HepG2 (cell line): ENCODE data around the gene AGTPBP1. TPM values are rescaled to one million over a fixed set of nuclear protein-coding genes. Genes with fewer than 3 reads are reported as not detected.
"Not testable (repeated sequence)": the region's sequence is repeated elsewhere in the genome, so short reads cannot be mapped to it uniquely, and the experiment has no call there.

ENCODE experiments used
- ATAC-seq: fragments of 200-7000 bp; cut with Tn5 transposase; 3 replicates; pipeline ENCODE4 v1.9.1; 2020; ENCODE audit warnings: mild to moderate bottlenecking, moderate library complexity
- BruUV-seq: library from RNA; stranded (reverse); fragments of 400-500 nt; replicated peaks from 2 replicates; lab custom pipeline; 2021; lab: Mats Ljungman, UMichigan
- CTCF ChIA-PET: fragments of 300-600 bp; formaldehyde crosslinking; extraction: SDS; loops from one replicate; lab custom pipeline; 2021; ENCODE audit warnings: low total read pairs, inconsistent platforms, low intra/inter-chr PET ratio; lab: Yijun Ruan, JAX
- POLR2A ChIA-PET: fragments of 350-600 bp; sonication (Branson Sonifier 250); formaldehyde crosslinking; loops from one replicate; lab custom pipeline; 2020; ENCODE audit warnings: antibody characterized with exemption, inconsistent platforms; lab: Yijun Ruan, JAX
- DNase-seq: peaks from one replicate; pipeline ENCODE4 v3.0.0-alpha.2; 2015; ENCODE audit warnings: low spot score
- FAIRE-seq: peaks from 3 replicates; lab custom pipeline; 2011; peaks lifted over from hg19 to GRCh38; lab: Jason Lieb, UNC
- H2AFZ ChIP-seq: one replicate; pipeline ENCODE4 v1.6.1; 2011; ENCODE audit warnings: low read length, inconsistent platforms
- H3K27ac ChIP-seq: fragments of 300-600 bp; 3 replicates; pipeline ENCODE4 v1.8.0; 2011; ENCODE audit warnings: mixed run types, mild to moderate bottlenecking, mixed read lengths, low read length, inconsistent platforms; ENCODE audit not compliant: insufficient read depth; ENCODE audit errors: extremely low read length
- H3K27me3 ChIP-seq, 2 experiments: fragments of 200-600 bp in 1 of 2; 2 replicates in 1 of 2; 3 replicates in 1 of 2; pipeline versions ENCODE4 v1.6.0 to v1.8.0; 2011; ENCODE audit warnings: low read length in 2 of 2, mild to moderate bottlenecking in 2 of 2, moderate library complexity in 2 of 2, inconsistent platforms in 1 of 2; ENCODE audit not compliant: insufficient read depth in 2 of 2, control insufficient read depth in 1 of 2
- H3K36me3 ChIP-seq, 2 experiments: fragments of 200-600 bp in 1 of 2; replicated peaks in 1 of 2; 2 replicates in 1 of 2; 3 replicates in 1 of 2; pipeline versions ENCODE4 v1.5.1 to v1.8.0; 2011; ENCODE audit warnings: low read length in 2 of 2, inconsistent platforms in 1 of 2; ENCODE audit not compliant: insufficient read depth in 2 of 2, control insufficient read depth in 1 of 2
- H3K4me1 ChIP-seq: 2 replicates; pipeline ENCODE4 v1.5.1; 2012; ENCODE audit warnings: low read length, inconsistent platforms; ENCODE audit not compliant: insufficient read depth
- H3K4me2 ChIP-seq: 2 replicates; pipeline ENCODE4 v1.6.0; 2011; ENCODE audit warnings: low read depth, low read length, inconsistent platforms
- H3K4me3 ChIP-seq, 3 experiments: fragments of 200-600 bp in 1 of 3; sonication (generic), shearing (Covaris generic) in 1 of 3; replicated peaks in 1 of 3; 2 replicates each; pipeline ENCODE4 v1.5.1; 2011 to 2016; ENCODE audit warnings: low read length in 3 of 3, inconsistent platforms in 2 of 3, low read depth in 2 of 3, mild to moderate bottlenecking in 2 of 3, control low read depth in 1 of 3, mixed read lengths in 1 of 3; ENCODE audit not compliant: insufficient read depth in 1 of 3
- H3K79me2 ChIP-seq: one replicate; pipeline ENCODE4 v1.6.1; 2011; ENCODE audit warnings: low read length, inconsistent platforms; ENCODE audit not compliant: insufficient read depth
- H3K9ac ChIP-seq: 2 replicates; pipeline ENCODE4 v1.6.0; 2011; ENCODE audit warnings: mild to moderate bottlenecking, low read depth, low read length, inconsistent platforms; ENCODE audit not compliant: insufficient read depth
- H3K9me3 ChIP-seq: 2 replicates; pipeline ENCODE4 v1.5.1; 2012; ENCODE audit warnings: mild to moderate bottlenecking, low read length
- H4K20me1 ChIP-seq: 2 replicates; pipeline ENCODE4 v1.6.0; 2011; ENCODE audit warnings: inconsistent platforms, mild to moderate bottlenecking, low read length, moderate library complexity; ENCODE audit not compliant: insufficient read depth
- ARID3A ChIP-seq: IDR thresholded peaks from 2 replicates; pipeline ENCODE4 v1.6.1; 2012; ENCODE audit warnings: low read depth, low read length, improper control_type of control experiment
- CC2D1A ChIP-seq: sonication (generic); formaldehyde crosslinking; IDR thresholded peaks from 2 replicates; pipeline ENCODE4 v1.8.1; 2023; ENCODE audit warnings: mild to moderate bottlenecking, missing genetic modification reagents
- MAFF ChIP-seq: IDR thresholded peaks from 2 replicates; pipeline ENCODE4 v1.6.1; 2011; ENCODE audit warnings: low read depth, low read length, improper control_type of control experiment
- MAFK ChIP-seq, 2 experiments: IDR thresholded peaks in 1 of 2; conservative IDR thresholded peaks in 1 of 2; 2 replicates each; pipeline ENCODE4 v1.6.1; 2011; ENCODE audit warnings: improper control_type of control experiment in 2 of 2, low read length in 2 of 2
- MXI1 ChIP-seq: IDR thresholded peaks from 3 replicates; pipeline ENCODE4 v1.6.1; 2012; ENCODE audit warnings: low read depth, low read length, inconsistent platforms, borderline replicate concordance
- SETDB1 ChIP-seq: sonication (generic); formaldehyde crosslinking; IDR thresholded peaks from 2 replicates; pipeline ENCODE4 v1.5.1; 2020; ENCODE audit warnings: missing genetic modification reagents, mild to moderate bottlenecking, borderline replicate concordance
- ZNF10 ChIP-seq: sonication (generic); formaldehyde crosslinking; IDR thresholded peaks from 2 replicates; pipeline ENCODE4 v1.4.0; 2020; ENCODE audit warnings: mild to moderate bottlenecking, low read depth, missing genetic modification reagents, borderline replicate concordance
- ZNF143 ChIP-seq: sonication (generic); formaldehyde crosslinking; IDR thresholded peaks from 2 replicates; pipeline ENCODE4 v1.4.0; 2020; ENCODE audit warnings: missing genetic modification reagents
- ZNF253 ChIP-seq: sonication (generic); formaldehyde crosslinking; IDR thresholded peaks from 2 replicates; pipeline ENCODE4 v1.8.0; 2022; ENCODE audit warnings: mild to moderate bottlenecking, missing genetic modification reagents, borderline replicate concordance
- ZNF383 ChIP-seq: sonication (generic); formaldehyde crosslinking; IDR thresholded peaks from 2 replicates; pipeline ENCODE4 v1.4.0; 2020; ENCODE audit warnings: missing genetic modification reagents, mild to moderate bottlenecking, borderline replicate concordance
- ZNF577 ChIP-seq: sonication (generic); formaldehyde crosslinking; IDR thresholded peaks from 2 replicates; pipeline ENCODE4 v1.4.0; 2020; ENCODE audit warnings: mild to moderate bottlenecking, low read depth, missing genetic modification reagents, borderline replicate concordance
- ZNF616 ChIP-seq: sonication (generic); formaldehyde crosslinking; IDR thresholded peaks from 2 replicates; pipeline ENCODE4 v1.5.0; 2020; ENCODE audit warnings: low read depth, mild to moderate bottlenecking, missing genetic modification reagents
- WGBS: methylation state at CpG from one replicate; pipeline ENCODE4 v1.1.6; 2017; ENCODE audit warnings: low lambda C conversion rate; 5-methylcytosine and 5-hydroxymethylcytosine counted together
- in situ Hi-C: cut with HindIII; loops from 2 replicates; pipeline ENCODE4 v1.10.0; 2017; ENCODE audit warnings: low pct_unique_long_range_greater_than_20kb; ENCODE audit not compliant: extremely low pct_ligation_motif_present
- intact Hi-C: fragments of 100-400 bp; cut with micrococcal nuclease; formaldehyde crosslinking; loops from one replicate; pipeline ENCODE4 v1.10.0; 2022; ENCODE audit not compliant: unreplicated experiment
- polyA plus RNA-seq, 8 experiments: library from polyadenylated mRNA; depleted of rRNA in 3 of 8; stranded (reverse) in 7 of 8; unstranded in 1 of 8; fragments of >200 nt; fragmentation: Illumina TruSeq in 4 of 8; extraction: Trizol in 4 of 8; gene quantifications; 2 replicates each; pipeline versions ENCODE4 v1.2.1 to v1.2.3, GENCODE V29; 2011 to 2016; ENCODE audit warnings: low read depth in 4 of 8, missing spikeins in 1 of 8, mixed read lengths in 1 of 8; ENCODE audit not compliant: insufficient read depth in 1 of 8
- total RNA-seq, 5 experiments: library from RNA; depleted of rRNA; stranded (reverse); fragments of >200 nt; fragmentation: Illumina TruSeq; extraction: Trizol; gene quantifications; 2 replicates each; pipeline ENCODE4 v1.2.3, GENCODE V29; 2016; ENCODE audit warnings: low read depth in 1 of 5
- TF ChIP-seq, protein P1 (sequence below): IDR thresholded peaks from 2 replicates; pipeline ENCODE4 v1.6.1; 2016

The AGTPBP1 gene
- total and polyA plus RNA-seq, 2 of the 13 experiments (the other 11 are each of a cell fraction or from before 2014, with no cell fraction given) = 9.7 to 22.3 TPM

DNA sequence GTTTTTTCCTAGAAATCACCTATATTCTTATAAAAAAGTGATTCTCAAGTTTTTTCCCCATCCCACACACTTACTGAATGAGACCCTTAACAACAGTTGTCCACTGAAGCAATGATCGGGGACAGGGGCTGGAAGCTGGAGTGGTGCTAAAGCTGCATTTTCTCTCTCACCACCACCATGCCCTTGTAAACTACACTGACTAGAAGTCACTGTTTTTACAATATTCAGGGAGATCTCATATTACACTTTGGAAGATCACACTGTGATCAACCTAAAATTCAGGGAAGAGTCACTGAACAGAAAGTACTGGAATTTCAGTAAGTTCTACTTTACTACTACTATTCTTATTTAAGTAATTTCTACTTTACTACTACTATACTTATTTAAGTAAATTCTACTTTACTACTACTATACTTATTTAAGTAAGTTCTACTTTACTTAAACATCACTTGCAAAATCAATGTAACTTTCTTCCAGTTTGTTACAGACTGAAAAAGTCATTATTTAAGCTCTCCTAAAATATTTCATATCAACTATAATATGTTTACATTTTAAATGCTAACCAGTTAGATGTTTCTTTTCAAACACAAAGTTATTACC, 164.3 kb downstream of the AGTPBP1 start (continued):
- TF ChIP-seq MXI1 (no peak), ZNF143 (CRISPR knock-in tag) (no peak), ZNF253 (CRISPR knock-in tag) (no peak), ZNF10 (CRISPR knock-in tag) (no peak), SETDB1 (CRISPR knock-in tag) (no peak)
- TF ChIP-seq, protein P1, sequence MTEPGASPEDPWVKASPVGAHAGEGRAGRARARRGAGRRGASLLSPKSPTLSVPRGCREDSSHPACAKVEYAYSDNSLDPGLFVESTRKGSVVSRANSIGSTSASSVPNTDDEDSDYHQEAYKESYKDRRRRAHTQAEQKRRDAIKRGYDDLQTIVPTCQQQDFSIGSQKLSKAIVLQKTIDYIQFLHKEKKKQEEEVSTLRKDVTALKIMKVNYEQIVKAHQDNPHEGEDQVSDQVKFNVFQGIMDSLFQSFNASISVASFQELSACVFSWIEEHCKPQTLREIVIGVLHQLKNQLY (CRISPR knock-in tag) = no peak
- TF ChIP-seq, all 625 proteins: peak for 0

DNA sequence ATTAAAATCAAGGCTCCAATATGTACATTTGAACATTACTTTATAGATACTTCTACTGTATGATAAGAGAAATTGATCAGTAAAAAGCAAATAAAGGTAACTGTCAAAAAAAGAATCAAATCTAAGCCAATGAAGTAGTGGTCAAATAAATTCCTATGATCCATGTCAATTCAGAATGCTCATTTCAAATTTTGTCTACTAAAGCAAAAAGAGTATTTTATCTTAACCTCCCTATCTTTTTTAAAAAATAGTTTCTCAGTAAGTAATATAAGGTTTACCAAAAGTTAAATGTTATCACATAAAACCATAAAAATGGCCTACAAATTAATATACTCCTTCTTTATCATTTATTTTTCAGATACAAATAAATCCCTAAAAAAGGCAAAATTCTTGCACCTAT, 165.9 kb downstream of the AGTPBP1 start:
- Histone ChIP-seq H3K27me3 (no peaks in the 10 kb centered on the region), H3K36me3 (no peaks in the 10 kb centered on the region), H3K27ac (no peak overlapping the region), H3K4me2 (no peak overlapping the region), H3K79me2 (no peaks in the 10 kb centered on the region), H2AFZ (no peak overlapping the region), H3K9me3 (no peaks in the 10 kb centered on the region), H3K4me1 (no peaks in the 10 kb centered on the region), H3K9ac (no peak overlapping the region), H3K4me3 (no peak overlapping the region), H4K20me1 (no peaks in the 10 kb centered on the region)
- no peak for FAIRE-seq
- no TSS peak for BruUV-seq
- no peak for DNase-seq
- ChIA-PET POLR2A (no interaction called here), CTCF (no interaction called here)
- in situ Hi-C loops (no loop called here), intact Hi-C loops (no loop called here)
- TF ChIP-seq MAFF = peak; percentile 15; the same call in 1 of the 2 replicates
- peak; percentile 48 to 76; a peak in 3 of 4 replicates for TF ChIP-seq MAFK (conservative IDR thresholded peaks at IDR 0.05 in 1 of 2, IDR thresholded peaks at IDR 0.05 in 1 of 2; ENCODE audit: low read length in 2 of 2)
- TF ChIP-seq ZNF577 (CRISPR knock-in tag) = no peak
- TF ChIP-seq CC2D1A (CRISPR knock-in tag) = no peak
- TF ChIP-seq ZNF383 (CRISPR knock-in tag) = no peak
- no peak for TF ChIP-seq ARID3A
- TF ChIP-seq ZNF616 (CRISPR knock-in tag) = no peak
- ATAC-seq = no peak

- H3K4me3 ChIP-seq, ATAC-seq, H3K36me3 ChIP-seq, H3K4me2 ChIP-seq, H3K27ac ChIP-seq, in situ Hi-C loops, FAIRE-seq, H3K79me2 ChIP-seq, DNase-seq, H3K4me1 ChIP-seq, intact Hi-C loops, H2AFZ ChIP-seq, POLR2A ChIA-PET, CTCF ChIA-PET, H3K9me3 ChIP-seq, H4K20me1 ChIP-seq, H3K27me3 ChIP-seq, H3K9ac ChIP-seq, BruUV-seq: not testable (repeated sequence)
- 96% methylated on average over 8 of the region's 26 CpGs for whole genome bisulfite sequencing
Observed at GRCh38 chr9:85573546-85573945, 168.2 kb downstream of the AGTPBP1 start.
